DMS53 (cell line): Measurements from ENCODE around the gene PID1.

ENCODE experiments used
- DNase-seq: peaks from one replicate; lab custom pipeline; 2025; lab: John Stamatoyannopoulos, UW

Gene PID1

DNA sequence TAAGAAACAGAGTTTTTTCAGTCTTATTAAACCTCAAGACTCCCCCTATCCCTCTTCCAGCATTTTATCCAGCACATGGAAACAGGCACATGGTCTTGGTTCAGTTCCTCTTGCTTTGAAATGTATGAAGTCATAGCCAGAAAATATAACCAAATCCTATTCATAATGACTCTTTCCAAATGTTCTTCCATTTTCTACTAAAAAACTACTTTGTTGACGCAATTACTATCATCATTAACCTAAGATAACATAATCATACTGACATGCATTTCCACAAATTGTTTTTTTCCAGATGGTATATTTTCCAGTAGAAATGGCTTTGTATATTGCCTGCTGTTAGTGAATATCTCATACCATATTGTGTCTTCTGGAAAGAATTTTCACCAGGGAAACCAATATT lies 261.3 kb downstream of the PID1 start:
- no peak for DNase-seq

DNA sequence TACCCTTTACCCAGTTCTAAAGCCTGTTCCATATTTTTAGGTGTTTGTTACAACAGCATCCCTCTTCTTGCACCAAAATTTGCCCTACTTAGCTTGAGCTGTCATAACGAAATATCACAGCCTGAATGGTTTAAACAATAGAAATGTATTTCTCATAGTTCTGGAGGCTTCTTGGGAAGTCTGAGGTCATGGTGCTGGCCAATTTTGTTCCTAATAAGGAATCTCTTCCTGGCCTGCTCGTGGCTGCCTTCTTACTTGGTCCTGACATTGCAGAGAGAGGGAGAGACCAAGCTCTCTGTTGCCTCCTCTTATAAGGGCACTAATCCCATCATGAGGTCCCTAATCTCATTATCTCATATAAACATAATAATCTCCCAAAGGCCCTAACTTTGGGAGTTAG lies 267.8 kb downstream of the PID1 start:
- no peak for DNase-seq

DNA sequence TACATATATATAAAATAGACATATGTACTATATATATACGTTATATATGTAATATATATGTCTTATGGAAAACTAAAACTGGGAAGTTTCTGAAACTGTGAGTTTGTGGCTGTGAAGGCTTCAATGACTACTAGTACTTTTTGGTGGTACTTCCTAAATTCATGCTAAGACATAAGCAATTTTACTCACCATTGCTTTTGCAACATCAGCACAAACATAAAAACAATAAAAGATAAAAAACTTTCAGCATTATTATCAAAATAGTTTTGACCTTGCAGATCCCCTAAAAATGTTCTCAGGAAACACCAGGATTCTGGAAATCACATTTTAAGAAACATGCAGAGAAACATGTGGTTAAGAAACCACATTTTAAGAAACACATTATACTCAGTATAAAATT lies 269.9 kb downstream of the PID1 start:
- DNase-seq, result no peak

DNA sequence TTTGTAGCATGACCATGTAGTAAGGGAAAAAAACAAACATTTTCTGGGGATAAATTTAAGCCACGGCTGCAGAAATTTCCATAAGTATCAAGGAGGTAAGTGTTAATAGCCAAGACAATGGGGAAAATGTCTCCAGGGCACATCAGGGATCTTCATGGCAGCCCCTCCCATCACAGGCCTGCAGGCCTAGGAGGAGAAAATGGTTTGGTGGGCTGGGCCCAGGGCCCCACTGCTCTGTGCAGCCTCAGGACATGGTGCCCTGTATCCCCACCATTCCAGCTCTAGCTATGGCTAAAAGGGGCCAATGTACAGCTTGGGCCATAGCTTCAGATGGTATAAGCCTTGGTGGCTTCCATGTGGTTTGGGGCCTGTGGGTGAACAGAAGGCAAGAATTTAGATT lies 271.8 kb downstream of the PID1 start:
- DNase-seq, result no peak

DNA sequence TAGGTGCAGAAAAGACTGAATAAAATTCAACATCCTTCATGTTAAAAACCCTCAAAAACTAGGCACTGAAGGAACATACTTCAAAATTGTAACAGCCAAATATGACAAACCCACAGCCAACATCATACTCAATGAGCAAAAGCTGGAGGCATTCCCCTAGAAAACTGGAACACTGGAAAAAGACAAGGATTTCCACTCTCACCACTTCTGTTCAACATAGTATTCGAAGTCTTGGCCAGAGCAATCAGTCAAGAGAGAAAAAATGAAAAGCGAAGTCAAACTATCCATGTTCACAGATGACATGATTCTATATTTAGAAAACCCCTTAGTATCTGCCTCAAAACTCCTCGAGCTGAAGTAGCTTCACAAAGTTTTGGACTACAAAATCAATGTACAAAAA lies 282.3 kb downstream of the PID1 start:
- DNase-seq, result no peak

DNA sequence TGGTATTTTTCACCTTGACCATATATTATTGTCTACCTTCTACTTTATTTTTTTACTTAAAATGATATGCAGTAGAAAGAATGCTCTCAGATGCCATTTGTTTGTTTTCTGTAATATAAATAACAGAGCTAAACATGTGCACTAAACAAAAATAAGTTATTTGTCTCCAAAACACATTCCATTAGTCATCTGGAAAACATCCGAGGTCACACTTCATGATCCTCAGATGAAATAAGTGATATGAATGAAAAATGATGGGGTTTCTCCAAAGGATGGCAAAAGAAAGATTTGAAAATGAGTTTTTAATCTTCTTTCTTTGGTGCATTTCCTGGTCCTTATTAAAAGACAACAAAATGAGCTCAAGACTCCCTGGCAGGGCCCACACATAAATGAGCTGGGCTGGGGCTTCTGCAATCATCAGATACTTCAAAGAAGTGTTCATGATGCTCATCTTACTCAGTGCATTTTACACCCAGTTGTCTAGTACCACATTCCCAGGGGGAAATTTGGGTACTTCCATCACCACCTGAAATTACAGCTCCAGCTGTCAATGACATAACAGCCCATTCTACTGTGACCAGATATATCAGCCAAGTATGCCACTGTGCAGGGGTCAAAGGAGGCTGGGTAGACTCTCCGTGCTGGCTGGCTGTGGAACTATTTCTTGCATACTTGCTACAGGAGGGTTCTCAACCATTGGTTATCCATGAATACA lies 283.5 kb downstream of the PID1 start:
- no peak for DNase-seq

DNA sequence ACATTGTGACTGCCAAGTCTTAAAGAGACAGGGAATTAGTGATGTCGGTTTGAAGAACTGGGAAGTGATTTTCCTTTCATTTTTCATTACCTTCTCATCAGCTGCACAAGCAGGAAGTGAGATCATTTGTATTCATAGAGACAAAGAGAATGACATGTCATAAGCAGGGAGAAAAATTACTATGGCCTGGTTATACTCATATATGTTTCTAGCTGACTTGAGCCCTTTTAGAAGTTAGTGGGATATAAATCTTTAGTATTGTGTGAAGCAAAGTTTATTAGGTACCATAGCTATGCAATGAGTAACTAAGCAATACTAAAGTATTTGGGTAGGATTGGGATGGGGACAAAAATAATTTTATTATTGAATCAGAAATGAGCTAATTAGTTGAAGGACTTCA lies 284.1 kb downstream of the PID1 start:
- DNase-seq, result peak; percentile 17

DNA sequence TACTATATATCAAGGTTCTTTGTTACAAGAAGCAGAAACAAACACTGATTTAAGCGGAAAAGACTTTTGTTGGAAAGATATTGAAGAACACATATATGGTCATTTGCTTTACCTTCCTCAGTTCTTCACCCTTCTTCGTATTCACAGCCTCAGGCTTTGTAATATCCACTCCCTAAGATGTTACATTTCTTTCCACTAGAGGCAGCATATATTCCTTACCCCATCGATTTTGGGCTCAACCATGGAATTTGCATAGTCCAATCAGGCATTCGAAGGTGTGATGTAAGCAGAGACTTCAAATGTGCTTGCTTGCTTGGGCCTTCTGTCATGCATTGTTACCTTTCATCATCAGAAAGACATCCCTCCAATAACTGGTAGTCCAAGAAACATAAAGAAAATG lies 287.4 kb downstream of the PID1 start:
- peak; percentile 5 for DNase-seq

DNA sequence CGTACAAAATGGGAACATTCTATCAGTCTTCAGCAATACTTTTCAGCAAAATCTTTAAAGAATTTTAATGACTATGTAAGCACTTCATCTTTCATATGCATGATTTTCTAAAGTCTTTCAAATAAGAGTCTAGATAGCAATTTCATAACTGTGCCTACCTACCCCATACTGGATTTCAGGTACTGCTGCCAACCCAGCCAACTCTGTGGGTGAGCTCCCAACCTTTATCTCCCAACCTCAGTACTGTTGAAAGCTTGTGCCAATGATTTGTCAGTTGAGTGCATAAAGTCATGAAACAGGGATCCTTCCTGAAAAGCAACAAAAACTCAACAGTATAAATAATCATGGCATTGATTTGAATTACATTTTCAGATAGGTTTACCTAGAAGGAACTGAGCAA lies 296.9 kb downstream of the PID1 start:
- no peak for DNase-seq
